NCI-H1436 (cell line): ENCODE results near the gene ADAMTS15.

Experiments used
- DNase-seq: peaks from one replicate; lab custom pipeline; 2025; lab: John Stamatoyannopoulos, UW

ADAMTS15 gene, protein sequence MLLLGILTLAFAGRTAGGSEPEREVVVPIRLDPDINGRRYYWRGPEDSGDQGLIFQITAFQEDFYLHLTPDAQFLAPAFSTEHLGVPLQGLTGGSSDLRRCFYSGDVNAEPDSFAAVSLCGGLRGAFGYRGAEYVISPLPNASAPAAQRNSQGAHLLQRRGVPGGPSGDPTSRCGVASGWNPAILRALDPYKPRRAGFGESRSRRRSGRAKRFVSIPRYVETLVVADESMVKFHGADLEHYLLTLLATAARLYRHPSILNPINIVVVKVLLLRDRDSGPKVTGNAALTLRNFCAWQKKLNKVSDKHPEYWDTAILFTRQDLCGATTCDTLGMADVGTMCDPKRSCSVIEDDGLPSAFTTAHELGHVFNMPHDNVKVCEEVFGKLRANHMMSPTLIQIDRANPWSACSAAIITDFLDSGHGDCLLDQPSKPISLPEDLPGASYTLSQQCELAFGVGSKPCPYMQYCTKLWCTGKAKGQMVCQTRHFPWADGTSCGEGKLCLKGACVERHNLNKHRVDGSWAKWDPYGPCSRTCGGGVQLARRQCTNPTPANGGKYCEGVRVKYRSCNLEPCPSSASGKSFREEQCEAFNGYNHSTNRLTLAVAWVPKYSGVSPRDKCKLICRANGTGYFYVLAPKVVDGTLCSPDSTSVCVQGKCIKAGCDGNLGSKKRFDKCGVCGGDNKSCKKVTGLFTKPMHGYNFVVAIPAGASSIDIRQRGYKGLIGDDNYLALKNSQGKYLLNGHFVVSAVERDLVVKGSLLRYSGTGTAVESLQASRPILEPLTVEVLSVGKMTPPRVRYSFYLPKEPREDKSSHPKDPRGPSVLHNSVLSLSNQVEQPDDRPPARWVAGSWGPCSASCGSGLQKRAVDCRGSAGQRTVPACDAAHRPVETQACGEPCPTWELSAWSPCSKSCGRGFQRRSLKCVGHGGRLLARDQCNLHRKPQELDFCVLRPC

DNA sequence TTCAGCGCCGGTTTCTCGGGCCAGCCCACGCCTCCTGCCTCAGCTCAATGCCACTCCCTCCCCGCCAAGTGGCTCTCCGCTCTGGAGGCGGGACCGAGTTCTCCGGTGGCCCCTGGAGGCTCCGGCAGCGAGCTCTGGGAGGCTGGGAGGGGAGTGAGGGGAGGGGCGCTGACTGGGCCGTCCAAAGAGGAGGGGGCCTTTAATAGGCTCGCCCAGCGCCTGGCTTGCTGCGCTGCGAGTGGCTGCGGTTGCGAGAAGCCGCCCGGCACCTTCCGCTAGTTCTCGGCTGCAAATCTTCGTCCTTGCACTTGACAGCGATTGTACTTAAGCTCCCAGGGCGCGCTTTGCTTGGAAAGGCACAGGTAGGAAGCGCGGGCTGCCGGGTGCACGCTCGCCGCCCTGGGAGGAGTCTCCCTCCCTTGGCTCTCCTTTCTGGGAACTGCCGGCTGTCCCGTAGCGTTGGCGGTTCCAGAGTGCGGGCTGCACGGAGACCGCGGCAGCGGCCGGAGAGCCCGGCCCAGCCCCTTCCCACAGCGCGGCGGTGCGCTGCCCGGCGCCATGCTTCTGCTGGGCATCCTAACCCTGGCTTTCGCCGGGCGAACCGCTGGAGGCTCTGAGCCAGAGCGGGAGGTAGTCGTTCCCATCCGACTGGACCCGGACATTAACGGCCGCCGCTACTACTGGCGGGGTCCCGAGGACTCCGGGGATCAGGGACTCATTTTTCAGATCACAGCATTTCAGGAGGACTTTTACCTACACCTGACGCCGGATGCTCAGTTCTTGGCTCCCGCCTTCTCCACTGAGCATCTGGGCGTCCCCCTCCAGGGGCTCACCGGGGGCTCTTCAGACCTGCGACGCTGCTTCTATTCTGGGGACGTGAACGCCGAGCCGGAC is at the start of gene ADAMTS15:
Gene ADAMTS15, plus strand, starts transcription at position 230 of the 894 bp plus-strand sequence. Its CDS starts 329 bp downstream, at position 559.
- DNase-seq, result peak; percentile 76

DNA sequence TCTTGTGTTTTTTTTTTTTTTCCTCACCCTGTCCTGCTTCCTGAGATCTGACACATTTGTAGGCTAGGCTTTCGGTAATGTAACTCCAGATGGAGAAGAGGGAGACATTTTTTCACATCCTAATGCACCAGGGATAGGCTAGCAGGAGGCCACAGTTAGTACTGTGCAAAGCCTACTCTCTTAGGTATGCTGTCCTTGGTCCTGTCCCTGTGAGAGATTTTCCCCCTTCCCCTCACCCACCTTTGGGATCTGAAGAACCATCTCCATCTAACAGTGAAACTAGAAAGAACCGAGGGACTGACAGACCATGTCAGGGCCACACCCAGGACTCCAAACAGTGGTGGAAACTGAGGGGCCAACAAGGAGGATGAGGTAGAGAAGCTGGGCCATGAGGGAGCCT is 49.2 kb upstream of the ADAMTS15 start:
- no peak for DNase-seq

DNA sequence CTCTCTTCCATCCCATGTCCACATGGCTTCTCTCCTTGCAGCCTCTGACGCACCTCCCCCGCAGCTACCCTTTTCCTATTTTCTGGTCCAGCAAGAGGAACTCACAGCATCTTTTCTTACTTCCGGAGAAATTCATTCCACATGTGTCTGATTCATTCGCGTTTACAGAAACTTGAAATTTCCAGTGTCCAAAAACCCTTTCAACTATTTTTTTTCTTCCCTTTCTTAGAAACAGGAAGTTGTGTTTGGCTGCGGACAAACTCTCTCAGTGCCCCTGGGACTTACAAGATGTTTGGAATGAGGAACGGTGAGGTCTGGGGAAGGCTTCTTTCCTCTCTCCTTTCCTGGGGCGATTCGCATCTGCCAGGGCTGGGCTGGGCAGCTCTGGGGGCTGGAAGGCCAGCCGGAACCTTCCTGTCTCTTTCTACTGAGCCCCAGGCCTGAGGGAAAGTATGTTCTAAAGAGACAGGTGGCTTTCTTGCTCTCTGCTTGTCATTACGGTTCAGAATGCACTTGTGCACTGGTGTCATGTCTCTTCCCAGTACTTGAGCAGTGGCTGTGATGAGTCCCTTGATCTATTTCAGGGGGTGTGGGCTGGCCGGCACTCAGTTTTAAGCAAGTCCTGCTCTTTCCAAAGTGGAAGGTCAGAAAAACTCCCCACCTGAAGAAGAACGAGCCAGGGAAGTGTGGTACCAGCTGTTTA is 47.5 kb upstream of the ADAMTS15 start:
- DNase-seq, result no peak

DNA sequence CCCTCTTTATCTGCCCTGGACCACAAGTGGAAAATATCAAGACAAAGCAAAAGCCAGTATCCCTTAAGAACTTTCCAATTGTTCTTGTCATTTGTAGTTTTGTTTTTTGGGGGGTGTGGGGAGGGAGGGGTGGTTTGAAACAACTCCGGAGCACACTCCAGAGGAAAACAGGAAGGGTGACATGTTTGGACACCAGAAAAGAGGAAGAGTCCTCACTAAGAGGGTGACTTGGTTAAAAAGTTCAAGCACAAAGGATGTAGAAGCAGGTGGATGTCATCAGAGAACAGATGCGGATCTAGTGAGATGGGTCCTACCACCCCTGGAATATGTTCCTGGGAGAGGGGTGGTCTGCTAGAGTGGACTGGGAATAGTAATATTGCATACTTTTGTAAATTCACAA is 45.9 kb upstream of the ADAMTS15 start:
- no peak for DNase-seq

DNA sequence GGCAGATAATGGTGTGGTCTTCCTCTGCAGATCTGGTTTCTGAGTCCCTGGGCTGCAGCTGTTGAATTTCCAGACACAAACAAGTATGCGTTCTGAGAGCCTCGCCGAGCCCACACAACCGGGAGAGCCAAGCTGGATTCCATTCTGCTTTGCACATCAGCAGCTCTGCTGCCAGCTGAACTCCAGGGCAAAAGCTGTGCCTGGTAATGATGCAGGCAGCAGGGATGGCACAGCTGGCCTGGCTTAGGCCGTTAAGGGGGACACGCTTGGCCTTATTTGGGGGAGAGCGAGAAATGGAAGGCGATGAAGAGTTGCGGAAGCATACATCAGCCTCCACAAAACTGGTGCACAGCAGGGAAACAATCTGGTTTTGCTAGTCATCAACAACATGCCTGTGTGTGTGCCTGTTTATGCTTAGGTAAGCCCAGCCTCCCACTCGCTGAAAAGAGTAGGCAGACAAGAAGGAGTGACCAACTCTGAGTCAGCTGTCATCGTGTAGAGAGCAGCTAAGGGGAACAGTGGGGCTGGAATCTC is 45.1 kb upstream of the ADAMTS15 start:
- no peak for DNase-seq

DNA sequence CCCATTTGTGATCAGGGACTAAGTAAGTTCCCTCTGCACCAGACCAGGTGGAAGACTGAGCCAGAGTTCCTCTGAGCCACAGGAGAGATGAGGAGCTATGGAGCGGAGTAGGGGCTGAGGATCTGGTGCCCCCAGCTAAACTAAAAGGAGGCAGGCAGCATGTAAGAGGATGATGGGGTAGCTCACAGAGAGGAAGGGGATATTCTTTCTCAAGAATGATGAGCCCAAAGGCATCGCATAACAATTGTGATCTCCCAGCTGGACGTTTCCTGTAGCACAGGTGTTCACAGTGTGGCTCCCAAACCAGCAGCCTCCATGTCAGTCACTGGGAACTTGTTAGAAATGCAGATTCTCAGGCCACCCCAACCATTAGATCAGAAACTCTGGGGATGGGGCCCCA is 44.5 kb upstream of the ADAMTS15 start:
- DNase-seq, result no peak

DNA sequence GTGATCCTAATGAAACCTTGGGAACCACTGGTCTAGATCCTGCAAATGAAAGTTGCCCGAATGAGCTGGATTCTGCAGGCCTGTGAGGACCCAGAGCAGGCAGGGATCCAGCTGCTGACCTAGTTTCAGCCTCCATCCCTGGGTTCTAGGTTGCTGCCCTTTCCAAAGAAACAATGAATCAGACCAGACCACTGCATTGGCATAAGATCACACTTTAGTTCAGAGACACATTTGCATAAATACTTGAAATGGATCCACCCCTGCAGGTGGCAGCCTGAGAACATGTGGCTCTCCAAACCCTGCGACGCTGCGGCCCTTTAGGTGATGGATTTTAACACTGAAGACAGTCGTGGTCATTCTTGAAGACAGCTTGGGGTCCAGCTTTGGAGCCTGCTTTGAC is 43.7 kb upstream of the ADAMTS15 start:
- DNase-seq, result no peak

DNA sequence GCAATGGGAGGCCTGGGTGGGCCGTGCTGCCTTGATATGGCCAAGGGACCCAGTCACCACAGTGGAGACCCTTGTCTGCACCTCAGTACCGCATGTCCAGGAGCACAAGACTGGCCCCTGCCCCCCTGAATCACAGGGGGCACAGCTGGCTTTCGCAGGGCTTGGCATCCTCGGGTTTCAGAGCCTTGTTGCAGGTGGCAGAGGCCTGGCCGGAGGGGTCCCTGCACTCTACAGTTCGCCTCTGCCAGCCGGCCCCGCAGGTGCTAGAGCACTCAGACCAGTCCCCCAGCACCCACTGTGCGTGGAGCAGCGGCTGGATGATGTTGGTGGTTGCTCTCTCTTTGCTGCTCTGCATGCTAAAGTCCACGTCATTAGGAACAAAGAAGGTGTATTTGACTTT is 43.0 kb upstream of the ADAMTS15 start:
- no peak for DNase-seq

DNA sequence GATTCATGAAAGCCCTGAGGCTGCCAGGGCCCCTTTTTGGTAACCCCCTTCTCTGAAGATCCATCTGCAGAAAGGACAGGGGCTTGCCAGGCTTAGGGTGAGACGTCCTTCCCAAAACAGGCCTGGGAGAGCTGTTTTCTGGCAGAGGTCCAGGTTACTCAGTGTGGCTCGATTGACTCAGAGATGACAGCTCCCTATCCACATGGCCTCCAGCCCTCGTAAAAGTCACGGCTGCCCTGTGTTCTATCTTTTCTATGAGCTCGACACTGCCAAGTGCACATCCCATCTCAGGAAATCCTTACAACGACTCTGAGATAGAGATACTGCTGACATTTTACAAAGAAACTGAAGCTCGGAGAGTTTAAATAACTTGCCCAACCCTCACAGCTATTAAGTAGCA is 40.5 kb upstream of the ADAMTS15 start:
- DNase-seq, result no peak

DNA sequence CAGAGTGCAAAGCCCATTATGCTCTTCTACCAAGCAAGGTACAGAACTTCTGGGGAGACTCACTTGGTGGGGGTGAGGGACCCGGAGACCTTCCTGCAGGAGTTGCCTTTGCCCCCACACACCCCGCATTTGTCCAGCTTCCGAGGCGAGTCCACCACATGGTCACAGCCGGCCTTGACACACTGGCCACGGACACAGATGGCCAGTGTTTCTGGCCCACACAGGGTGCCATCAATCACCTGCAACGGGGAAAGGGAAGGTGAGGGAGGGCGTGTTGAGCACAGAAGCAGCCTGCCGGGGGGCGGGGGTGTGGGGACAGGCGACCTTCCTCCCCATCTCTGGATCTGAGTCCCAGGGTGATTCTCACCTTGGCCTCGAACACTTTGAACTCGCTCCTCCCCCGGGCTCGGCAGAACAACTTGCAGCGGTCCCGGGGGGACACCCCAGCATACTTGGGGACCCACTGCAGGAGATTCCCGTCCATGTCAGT is 40.0 kb upstream of the ADAMTS15 start:
- no peak for DNase-seq

DNA sequence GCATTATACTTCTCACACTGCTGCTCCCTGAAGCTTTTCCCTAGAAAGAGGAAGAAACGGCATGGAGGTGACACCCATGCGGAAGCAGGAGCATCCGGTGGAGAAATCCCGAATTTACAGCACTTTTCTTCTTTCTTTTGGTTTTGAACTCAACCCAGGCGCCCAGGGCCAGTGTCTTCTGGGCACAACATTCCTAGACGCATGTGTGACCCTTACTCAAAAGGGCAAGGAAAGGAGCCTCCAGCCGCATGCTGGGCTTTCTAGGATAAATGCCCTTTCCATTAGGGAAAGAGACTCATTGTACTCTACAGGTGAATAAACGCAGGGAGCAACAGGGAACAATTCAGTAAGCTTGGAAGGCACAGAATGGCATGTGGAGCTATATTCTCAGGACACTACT is 39.5 kb upstream of the ADAMTS15 start:
- no peak for DNase-seq

DNA sequence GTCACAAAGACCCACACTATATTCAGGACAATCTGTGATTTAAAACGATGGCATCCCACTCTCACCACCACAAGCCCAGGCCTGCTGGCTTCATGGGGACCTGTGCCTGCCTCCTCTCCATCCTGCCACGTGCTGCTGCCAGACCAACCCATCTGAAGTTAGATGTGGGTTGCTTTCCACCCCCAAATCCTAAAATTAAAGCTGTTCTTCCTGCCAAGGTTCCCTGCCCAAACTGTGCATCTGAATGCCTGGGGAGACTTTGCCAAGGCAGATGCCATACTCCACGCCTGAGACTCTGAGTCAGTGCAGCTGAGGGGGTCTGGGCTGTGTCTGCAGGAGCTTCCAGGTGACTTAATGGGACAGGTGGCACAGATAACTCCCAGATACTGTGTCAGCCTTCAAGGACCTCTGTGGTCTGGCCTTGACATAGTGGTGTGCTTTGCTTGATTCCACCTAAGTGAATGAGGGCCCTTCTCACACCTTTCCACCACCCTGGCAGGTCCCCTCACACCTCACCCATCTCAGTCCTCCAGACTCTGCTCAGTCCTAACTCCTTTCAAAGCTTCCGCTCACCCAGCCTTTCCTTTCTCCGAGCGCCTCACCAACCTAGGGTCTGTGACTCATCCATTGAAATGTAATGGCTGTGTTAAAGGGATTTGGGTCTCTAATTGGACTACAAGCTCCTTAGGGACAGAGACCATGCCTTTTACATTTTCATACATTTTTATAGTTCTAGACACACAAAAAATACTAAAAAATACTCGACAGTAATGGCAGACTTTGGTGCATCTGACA is 38.7 kb upstream of the ADAMTS15 start:
- no peak for DNase-seq

DNA sequence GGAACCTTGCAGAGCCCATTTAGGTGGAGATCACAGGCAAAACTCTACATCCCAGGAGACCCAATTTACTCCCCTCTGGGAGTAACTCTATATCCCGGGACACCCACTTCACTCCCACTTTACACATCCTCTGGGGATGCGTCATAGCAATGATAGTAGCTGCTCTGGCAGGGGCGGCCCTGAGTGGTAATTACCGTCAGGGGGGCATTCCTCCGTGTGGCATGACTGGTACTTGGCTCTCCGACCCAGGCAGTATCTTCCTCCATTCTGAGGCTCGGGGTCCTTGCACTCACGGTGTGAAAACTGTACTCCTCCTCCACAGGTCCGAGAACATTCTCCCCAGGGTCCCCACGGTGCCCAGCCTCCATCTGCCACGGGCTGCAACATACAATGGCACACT is 37.2 kb upstream of the ADAMTS15 start:
- peak; percentile 44 for DNase-seq

DNA sequence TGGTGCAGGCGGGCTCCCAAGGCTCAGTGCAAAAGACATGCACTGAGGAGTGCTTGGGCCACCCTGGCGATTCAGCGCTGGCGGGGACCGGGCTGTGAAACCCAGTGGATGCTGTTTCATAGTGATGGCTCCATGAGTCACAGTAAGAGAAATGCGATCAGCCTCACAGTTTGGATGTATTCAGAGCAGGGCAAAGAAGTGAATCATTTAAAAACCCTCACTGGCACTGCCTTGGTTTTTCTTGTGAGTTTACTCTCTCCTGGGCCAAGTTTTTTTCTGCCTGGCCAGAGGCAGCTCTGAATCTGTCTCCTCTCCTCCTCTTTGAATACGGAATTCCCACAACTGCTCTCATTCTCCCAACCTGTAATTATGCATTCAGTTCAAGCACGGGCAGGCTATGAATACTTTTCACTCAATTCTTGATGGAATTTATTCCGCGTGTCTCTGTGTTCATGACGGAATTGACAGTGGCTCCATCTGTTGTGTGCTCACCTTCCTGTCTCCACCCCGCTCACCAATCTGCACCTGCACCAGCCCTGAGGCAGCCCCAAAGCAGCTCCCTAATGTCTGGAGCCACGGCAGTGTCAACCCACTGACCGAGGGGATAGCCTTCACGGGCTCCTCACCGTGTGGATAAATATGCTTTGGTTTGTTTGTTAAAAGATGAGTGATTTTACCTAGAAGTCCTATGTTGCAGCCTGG is 34.9 kb upstream of the ADAMTS15 start:
- no peak for DNase-seq

DNA sequence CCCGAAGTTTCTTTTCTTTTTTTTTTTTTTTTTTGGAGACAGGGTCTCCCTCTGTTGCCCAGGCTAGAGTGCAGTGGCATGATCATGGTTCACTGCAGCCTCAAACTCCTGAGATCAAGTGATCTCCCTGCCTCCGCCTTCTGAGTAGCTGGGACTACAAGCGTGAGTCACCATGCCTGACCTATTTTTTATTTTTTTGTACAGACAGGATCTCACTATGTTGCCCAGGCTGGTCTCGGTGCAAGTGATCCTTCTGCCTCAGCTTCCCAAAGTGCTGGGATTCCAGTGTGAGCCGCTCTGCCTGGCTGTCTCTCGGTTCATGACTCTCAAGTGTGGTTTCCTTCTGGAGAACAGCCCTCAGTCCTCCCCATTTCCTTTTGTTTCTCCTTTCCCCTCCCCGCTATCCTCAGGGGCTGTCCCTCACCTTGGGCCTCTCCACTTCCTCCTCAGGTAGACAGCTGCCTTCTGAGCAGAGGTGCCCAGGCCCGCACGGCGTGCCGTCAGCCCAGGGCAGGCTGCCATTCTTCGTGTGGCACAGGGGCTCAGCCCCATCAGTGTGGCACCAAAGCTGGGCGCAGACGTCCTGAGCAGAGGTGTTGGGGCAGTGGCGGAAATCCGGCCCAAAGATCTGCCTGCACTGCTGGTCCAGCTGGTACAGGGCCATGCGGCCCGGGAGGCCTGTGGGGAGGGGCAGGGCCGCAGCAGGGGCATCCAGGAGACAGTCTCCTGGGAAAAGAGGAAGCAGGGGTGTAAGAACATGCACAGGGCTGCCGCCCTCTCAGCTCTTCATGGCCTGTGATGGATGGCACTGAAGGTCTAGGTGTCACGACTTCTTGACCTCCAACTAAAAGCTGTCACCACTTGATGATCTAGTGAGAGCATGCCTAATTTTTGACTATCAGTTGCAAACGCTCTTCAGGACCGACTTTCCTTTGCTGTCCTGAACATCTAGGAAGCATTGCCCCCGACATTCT is 34.1 kb upstream of the ADAMTS15 start:
- no peak for DNase-seq

DNA sequence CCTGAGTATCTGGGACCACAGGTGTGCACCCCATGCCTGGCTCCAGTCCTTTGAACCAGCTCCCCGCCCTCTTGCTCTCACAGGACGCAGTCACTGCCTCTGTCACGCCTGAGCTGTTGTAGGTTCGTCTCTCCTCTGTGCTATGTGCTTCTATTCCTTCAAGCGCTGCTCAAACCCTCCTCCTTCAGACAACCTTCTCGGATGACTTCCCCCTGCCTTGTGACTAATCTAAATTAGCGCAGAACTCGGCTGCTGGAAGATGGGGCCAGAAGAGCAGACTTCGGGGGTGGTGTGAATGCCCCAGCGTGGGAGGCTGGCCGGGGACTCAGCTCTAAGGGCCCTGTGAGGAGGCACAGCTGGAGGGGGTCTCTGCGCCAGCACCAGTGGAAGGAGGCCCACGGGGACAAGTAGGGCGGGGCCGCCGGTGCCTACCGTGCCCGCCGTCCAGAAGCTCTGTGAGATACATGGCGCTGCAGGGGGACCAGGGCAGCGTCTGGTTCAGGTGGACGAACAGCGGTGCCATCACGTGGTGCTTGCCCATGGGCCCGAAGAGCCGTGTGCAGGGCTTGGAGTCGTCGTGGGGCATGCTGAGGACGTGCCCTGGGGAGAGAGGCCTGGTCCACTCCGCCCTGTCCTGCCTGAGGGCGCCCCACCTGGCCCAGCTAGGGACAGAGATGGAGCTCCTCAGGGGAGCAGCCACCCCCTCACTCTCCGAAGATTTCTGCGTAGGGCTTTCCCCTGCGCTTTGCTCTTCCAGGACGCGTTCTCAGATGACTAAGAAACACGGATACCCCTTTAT is 32.5 kb upstream of the ADAMTS15 start:
- DNase-seq, result no peak

DNA sequence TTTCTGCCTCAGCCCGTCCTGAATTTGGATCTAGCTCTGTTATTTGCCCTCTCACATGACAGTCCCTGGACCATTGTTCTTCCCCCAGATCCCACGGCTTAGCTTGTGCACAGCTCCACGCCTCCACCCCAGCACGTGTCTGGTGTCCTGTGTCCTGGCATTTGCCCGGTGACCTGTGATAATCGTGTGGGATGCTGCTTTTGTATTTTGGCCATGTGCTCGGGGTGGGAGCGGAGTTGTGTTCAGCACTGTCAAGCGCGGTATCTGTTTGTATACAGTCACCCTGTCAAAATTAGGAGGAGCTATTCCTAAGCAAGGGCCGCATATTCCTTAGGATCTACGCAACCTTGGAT is 31.9 kb upstream of the ADAMTS15 start:
- no peak for DNase-seq

DNA sequence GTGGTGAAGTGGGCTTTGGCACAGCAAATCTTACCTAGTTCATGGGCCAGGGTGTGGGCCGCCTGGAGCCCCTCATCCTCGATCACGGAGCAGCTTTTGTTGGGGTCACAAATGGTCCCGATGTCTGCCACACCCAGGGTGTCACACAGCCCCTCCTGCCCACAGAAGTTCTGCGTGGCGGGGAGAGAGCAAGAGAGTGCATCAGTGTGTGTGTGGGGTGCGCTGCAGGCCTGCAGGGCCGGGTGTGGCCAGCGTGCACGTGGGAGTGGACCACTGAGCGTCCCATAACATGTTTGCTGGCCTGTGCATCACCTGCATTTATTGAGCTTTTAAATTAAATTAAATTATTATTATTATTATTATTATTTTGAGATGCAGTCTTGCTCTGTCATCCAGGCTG is 31.5 kb upstream of the ADAMTS15 start:
- DNase-seq, result no peak
